Activated CD4-positive, alpha-beta T cell treated with anti-CD3 and anti-CD28 coated beads, Interleukin-10, Interleukin-2, amounts not matched to agents 100 ng/mL and 50 ng/mL, durations not matched to agents 16 hours and 8 hours (primary cell): ENCODE measurements around the gene KNDC1.
"Not testable (repeated sequence)": the region's sequence is repeated elsewhere in the genome, so short reads cannot be mapped to it uniquely, and the experiment has no call there.

Source experiments
- DNase-seq: peaks from one replicate; pipeline ENCODE4 v3.0.0-alpha.2; 2020

The KNDC1 gene

GRCh38 chr10:133207627-133208026 is 47.6 kb downstream of the KNDC1 start:
- DNase-seq: no peak

DNA sequence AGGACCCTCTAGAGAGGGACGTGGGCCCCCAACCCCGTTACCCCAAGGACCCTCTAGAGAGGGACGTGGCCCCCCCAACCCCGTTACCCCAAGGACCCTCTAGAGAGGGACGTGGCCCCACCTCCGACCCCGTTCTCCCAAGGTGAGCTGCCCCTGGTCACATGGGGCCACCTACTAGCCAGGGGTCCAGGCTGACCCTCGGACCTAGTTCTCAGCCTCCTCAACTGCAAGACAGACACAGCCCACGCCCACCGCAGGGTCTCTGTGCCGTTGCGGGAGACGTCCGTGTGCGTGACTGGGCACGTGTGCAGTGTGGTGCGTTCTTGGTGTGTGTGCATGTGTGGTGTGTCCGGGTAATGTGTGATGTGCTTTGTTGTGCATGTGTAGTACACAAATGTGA is 48.4 kb downstream of the KNDC1 start:
- DNase-seq: no peak

DNA sequence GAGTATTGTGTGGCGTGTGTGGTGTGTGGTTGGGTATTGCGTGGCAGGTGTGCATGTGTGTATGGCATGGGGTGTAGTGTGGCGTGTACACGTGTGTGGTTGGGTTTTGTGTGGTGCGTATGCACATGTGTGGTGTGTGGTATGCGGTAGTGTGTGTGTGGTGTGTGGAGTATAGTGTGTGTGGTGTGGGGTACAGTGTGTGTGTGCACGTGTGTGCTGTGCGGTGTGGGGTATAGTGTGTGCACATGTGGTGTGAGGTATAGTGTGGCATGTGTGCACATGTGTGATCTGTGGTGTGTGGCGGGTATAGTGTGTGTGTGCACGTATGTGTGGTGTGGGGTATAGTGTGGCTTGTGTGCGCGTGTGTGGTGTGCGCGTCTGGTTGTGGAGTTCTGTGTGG is 49.1 kb downstream of the KNDC1 start:
- DNase-seq: no peak

- no peak for DNase-seq
Observed at GRCh38 chr10:133209641-133210040, 49.6 kb downstream of the KNDC1 start.

DNA sequence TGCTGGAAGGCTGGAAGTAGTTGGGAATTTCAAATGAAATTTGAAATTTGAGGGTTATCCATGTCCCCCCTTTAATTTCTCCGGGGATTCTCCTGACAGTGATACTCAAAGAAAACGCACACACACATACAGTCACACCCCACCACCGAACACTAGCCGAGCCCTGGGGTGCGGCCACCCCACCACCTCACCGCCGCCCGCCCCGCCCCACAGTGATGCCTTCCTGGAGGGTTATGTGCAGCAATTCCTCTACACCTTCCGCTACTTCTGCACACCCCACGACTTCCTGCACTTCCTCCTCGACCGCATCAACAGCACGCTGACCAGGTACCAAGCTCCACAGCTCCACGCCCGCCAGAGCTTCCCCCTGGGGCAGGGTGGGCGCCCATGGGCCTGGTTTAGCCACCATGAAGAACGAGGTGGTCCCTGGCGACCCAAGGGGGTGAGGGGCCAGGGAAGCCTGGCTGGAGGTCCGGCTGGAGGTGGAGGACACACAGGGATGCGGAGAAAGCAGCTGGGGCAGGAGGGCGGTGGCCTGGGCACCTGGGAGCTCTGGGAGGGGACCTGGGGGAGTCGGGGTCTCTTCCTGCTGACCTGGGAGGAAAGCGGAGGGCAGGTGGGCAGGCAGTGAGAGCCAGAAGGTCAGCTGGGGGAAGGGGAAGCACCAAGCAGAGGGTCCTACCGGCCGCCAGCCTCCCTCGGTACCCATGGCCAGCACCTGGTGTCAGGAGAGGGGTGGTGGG is 50.5 kb downstream of the KNDC1 start:
- DNase-seq: no peak

DNA sequence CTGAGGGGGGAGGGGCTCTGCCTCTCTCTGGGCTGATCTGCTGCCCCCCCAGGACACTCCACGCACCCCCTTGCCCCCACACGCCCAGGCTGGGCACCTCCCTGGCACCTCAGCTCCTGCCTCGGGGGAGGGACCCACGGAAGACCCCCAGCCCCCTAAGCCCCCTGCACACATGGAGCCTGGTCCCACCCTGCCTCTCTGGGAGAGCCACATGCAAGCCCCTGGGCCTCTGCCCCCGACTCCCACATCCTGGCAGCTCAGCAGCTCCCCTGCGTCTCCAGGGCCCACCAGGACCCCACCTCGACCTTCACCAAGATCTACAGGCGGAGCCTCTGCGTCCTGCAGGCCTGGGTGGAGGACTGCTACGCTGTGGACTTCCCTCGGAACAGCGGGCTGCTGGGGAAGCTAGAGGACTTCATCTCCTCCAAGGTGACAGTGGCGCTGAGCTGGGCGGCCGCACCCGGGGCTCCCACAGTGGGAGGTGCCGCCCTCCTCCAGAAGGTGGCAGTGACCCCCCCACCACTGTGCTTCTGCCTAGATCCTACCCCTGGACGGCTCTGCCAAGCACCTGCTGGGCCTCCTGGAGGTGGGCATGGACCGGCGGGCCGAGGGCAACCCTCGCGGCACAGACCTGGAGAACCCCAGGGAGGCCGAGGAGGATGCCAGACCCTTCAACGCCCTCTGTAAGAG is 51.3 kb downstream of the KNDC1 start:
- no peak for DNase-seq

DNA sequence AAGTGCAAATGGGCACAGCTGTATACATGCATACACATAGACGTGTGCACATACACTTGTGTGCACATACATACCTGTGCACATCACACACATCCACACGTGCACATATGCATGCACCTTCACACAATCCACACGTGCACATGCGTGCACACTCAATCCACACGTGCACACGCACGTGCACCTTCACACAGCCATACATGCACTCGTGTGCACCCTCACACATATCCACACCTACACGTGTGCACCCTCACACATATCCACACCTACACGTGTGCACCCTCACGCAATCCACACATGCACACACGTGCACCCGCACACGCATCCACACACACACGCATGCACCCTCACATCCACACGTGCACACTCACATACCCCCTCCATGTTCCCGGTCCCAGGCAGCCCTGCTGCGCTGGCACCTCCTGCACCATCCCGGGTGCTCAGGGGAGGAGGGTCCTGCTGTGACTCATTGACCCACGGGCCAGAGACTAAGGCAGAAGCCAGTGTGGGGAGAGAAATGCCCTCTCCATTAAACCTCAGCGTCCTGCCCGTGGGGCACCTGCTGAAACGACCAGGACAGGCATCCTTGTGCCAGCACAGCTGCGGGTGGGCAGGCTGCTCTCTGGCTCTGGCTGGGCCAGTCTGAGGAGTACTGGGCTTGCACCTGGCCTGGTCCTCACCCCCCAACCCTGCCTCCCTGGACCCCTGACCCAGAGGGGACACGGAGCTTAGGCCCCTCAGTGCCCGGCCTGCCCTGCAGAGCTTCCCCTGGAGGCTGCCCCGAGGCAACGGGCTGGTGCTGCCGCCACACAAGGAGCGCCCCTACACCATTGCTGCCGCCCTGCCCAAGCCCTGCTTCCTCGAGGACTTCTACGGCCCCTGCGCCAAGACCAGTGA is 52.2 kb downstream of the KNDC1 start:
- DNase-seq: no peak

DNA sequence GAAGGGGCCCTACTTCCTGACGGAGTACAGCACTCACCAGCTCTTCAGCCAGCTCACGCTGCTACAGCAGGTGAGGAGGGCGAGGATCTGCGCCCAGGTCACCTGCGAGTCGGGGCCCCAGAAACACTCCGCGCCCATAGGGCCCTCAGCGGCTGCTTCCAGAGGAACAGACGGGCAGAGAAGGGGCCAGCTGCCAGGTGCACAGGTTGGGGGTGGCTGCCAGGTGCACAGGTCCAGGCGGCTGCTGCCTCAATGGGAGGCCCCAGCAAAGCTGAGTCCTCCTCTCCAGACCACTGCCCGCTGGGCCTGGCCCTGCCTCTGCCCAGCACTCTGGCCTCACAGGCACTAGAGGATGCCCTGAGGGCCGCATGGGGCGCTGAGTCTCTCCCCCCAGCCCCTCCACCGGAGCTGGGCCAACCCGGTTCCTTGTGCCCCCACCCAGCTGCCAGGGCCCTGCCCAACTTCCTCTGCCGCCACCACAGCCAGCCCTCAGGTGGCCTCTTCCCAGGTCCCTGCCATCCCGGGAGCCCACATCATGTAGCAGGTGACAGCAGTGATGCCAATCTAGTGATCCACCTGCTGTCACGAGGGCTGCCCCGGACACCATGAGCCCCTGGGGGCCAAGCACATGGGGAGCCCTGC is 53.0 kb downstream of the KNDC1 start:
- no peak for DNase-seq

- no peak for DNase-seq
Observed at GRCh38 chr10:133213641-133214467, 53.8 kb downstream of the KNDC1 start.

DNA sequence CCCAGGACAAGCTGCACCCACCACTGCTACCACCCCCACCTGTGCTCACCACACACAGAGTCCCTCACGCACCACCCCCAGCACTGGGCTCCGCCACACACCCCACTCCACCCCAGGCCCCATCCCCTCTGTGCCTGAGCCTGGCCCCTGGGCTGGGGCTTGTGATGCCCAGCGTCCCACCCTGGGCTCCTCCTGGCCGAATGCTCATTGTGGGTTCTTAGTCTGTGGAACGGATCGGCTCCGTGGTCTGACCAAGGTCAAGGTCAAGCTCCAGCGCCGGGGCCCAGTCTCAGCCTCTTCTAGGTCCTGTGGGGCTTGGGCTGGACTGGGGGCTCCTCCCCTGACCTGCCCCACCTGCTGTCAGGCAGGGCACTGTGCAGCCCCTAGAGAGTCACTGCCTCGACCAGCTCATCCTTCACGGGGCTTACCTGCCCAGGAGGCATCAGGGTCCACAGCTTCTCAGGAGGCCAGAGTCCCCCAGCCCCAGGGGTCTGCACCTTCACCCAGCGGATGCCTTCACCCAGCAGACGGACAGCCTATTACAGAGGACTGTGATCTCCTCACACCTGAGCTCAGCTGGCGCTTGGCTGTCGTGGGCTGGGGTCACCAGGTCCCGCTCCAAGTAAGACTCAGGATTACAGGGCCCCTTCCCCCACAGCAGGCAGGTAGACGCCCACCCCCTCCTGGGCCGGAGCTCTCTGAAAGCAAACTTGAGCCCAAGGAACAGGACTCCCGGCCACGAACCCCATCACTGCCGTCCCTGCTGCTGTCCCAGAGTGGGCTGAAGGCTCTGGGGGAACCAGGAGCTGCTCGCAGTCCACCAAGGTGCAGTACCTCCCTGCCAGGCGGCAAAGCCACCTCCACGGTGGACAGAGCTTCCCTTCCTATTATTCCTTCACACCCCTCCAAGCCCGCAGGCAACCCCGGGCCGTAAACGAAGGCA is 54.7 kb downstream of the KNDC1 start:
- DNase-seq: no peak

GRCh38 chr10:133215586-133215985 is 55.6 kb downstream of the KNDC1 start:
- no peak for DNase-seq

GRCh38 chr10:133216776-133217175 is 56.8 kb downstream of the KNDC1 start:
- no peak for DNase-seq

GRCh38 chr10:133217800-133218589 is 58.0 kb downstream of the KNDC1 start:
- DNase-seq: no peak

DNA sequence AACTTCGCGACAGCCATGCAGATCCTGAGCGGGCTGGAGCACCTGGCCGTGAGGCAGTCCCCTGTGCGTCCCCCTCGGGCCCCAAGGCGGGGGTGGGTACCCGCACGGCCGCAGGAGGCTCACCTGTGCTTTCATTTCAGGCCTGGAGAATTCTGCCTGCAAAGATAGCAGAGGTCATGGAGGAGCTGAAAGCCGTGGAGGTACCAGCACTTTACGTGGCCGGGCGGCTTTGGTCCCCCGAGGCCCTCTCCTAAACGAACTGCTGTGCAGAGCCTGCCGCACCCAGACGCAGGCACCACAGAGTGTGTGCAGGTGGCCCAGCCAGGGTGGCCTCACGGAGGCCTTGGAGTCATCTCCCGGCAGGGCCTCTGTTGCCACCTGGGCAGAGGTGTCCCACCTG is 58.9 kb downstream of the KNDC1 start:
- no peak for DNase-seq

DNA sequence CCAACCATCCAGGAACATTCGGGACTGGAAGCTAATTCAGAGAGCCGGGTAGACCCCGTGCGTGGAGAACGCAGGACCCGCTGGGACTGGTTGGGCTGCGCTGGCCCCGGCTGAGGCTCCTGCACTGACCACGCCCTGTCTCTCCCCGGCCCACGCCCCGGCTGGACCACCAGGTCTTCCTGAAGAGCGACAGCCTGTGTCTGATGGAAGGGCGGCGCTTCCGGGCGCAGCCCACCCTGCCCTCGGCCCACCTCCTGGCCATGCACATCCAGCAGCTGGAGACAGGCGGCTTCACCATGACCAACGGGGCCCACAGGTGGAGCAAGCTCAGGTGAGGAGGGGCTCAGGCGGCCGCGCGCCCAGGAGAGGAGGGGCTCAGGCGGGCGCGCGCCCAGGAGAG is 59.8 kb downstream of the KNDC1 start:
- no peak for DNase-seq

GRCh38 chr10:133221331-133221730 is 61.3 kb downstream of the KNDC1 start:
- no peak for DNase-seq

- DNase-seq: not testable (repeated sequence)
Observed at GRCh38 chr10:133221756-133222155, 61.7 kb downstream of the KNDC1 start.

DNA sequence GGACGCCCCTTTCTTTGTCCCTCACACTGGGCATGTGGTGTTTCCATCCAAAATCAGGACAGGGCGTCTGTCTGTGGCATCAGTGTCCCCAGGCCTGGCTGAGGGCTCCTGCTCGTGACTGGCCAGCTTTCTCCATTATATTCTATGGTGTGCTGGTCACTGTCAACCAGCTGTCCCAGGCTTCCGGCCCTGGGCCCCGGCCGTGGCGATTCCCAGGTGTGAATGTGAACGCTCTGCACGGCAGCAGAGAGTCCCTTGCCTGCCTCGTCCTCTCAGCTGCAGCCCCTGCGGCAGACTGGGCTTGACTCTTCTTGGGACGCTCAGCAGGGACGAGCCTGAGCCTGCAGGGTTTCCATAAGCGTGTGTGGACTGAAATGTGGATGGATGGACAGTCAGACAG is 64.1 kb downstream of the KNDC1 start:
- no peak for DNase-seq

- no peak for DNase-seq
Observed at GRCh38 chr10:133224756-133225372, 64.8 kb downstream of the KNDC1 start.
